Epithelial cell of umbilical artery (primary cell): Measurements from ENCODE around the gene LPAR6. TPM values are rescaled to one million over a fixed set of nuclear protein-coding genes. Genes with fewer than 3 reads are reported as not detected.

Source experiments
- total RNA-seq: library from RNA; depleted of rRNA; stranded (reverse); fragments of >200 nt; gene quantifications from 2 replicates; pipeline ENCODE4 v1.2.3, GENCODE V29; 2014

The LPAR6 gene, protein sequence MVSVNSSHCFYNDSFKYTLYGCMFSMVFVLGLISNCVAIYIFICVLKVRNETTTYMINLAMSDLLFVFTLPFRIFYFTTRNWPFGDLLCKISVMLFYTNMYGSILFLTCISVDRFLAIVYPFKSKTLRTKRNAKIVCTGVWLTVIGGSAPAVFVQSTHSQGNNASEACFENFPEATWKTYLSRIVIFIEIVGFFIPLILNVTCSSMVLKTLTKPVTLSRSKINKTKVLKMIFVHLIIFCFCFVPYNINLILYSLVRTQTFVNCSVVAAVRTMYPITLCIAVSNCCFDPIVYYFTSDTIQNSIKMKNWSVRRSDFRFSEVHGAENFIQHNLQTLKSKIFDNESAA
- total RNA-seq, result 19.2 and 24.3 TPM in 2 replicates

DNA sequence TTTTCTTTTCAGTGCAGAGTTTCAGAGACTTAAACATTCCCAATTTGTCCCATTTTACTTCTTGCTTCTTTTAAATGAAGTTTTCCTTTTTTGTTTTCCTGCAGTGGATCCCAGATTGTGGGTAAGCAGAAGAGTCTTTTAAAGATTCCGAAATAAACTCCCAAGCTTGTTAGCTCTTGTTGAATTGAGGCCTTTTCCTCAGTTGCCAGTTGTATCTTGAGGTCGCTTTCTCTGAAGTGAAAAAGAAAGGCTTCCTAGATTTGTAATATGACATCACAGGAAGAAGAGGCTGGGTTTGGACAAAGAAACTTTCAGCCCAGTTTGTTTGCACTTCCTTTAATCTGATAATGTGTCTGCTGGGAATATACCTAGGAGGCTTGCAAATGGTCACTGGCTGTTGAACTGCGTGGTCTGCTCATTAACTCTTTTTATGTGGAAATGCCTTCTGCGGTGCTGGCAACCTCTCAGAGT is at the start of gene LPAR6:
LPAR6 (minus strand) TSS at position 233 of the 471 bp plus-strand sequence. CDS start 690 bp downstream, outside the sequence.

Other genes starting within 250 kb of the LPAR6 start
- gene ITM2B, start 179.9 kb downstream of the LPAR6 start, total RNA-seq, result 105 and 113 TPM in 2 replicates
- 20.5 and 26.7 TPM in 2 replicates for gene RB1, start 109.4 kb downstream of the LPAR6 start, total RNA-seq
- gene RCBTB2, start 120.0 kb upstream of the LPAR6 start, total RNA-seq, result 6.2 and 8.4 TPM in 2 replicates
- under 0.01 and 0.30 TPM in 2 replicates for gene CYSLTR2, start 240.8 kb upstream of the LPAR6 start, total RNA-seq